Effector memory CD4-positive, alpha-beta T cell (primary cell): Measurements from ENCODE around the gene FAM163B.

ENCODE experiments used
- DNase-seq, 3 donors: peaks; one replicate each; pipeline ENCODE4 v3.0.0-alpha.2; 2020
- H3K27ac ChIP-seq: 2 replicates; pipeline ENCODE4 v1.7.0; 2013; ENCODE audit warnings: mild to moderate bottlenecking, low read length, moderate library complexity; ENCODE audit not compliant: insufficient read depth, poor library complexity, severe bottlenecking
- H3K27me3 ChIP-seq: replicated peaks from 2 replicates; pipeline ENCODE4 v1.7.0; 2013; ENCODE audit warnings: mild to moderate bottlenecking, low read length; ENCODE audit not compliant: insufficient read depth, control insufficient read depth, poor library complexity, severe bottlenecking
- H3K36me3 ChIP-seq: 2 replicates; pipeline ENCODE4 v1.7.0; 2013; ENCODE audit warnings: mild to moderate bottlenecking, low read length, moderate library complexity; ENCODE audit not compliant: control insufficient read depth, insufficient read depth
- H3K4me1 ChIP-seq: 2 replicates; pipeline ENCODE4 v1.7.0; 2013; ENCODE audit warnings: low read length, mild to moderate bottlenecking; ENCODE audit not compliant: control insufficient read depth, insufficient read depth, poor library complexity, severe bottlenecking
- H3K4me3 ChIP-seq: 2 replicates; pipeline ENCODE4 v1.7.0; 2013; ENCODE audit warnings: low read length, low read depth, mild to moderate bottlenecking; ENCODE audit not compliant: insufficient read depth, poor library complexity, severe bottlenecking
- H3K9me3 ChIP-seq: 2 replicates; pipeline ENCODE4 v1.7.0; 2013; ENCODE audit warnings: mild to moderate bottlenecking, low read length, moderate library complexity; ENCODE audit not compliant: control insufficient read depth

Gene FAM163B

DNA sequence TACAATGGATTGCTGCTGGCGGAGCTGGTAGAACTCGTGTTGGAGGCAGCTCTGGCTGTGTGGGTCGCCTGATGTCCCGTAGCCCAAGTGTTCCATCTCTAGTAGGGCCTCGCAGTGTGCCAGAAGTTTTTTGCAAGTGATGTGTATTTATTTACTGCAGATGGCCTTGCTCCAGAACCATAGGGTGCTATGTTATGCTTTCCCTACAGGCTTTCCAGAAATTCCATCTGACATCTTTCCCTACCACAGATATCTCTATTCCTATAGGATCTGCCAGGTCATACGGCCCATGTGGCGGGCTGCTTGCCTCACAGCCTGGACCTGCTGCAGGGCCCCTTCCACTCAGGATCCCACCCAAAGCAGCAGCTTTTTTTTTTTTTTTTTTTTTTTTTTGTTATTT is 57.7 kb downstream of the FAM163B start:
- no peaks in the 10 kb centered on the region for H3K4me1 ChIP-seq
- H3K9me3 ChIP-seq, result no peaks in the 10 kb centered on the region
- H3K36me3 ChIP-seq, result no peaks in the 10 kb centered on the region
- no peak for DNase-seq
- no peak overlapping the region for H3K27ac ChIP-seq
- H3K4me3 ChIP-seq, result no peak overlapping the region
- no peaks in the 10 kb centered on the region for H3K27me3 ChIP-seq

DNA sequence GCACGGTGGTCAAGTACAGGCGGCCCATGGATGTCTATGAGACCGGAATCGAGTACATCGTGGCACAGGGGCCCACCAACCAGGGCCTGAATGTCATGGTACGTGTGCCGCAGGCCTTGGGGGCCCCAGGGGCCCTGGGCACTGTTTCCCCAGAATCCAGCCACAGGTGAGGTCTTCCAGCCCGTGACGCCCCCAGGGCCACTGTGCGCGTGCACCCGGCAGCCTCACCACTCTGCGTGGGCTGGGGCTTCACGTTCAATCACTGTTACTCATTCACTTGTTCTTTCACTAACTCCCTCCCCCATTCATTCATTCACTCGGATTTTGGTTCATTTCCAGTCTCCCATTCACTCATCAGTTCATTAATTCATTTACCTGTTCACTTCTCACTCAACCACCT is 62.1 kb downstream of the FAM163B start:
- H3K27me3 ChIP-seq, result no peaks in the 10 kb centered on the region
- no peaks in the 10 kb centered on the region for H3K4me1 ChIP-seq
- H3K27ac ChIP-seq, result no peak overlapping the region
- DNase-seq, result no peak
- H3K36me3 ChIP-seq, result no peaks in the 10 kb centered on the region
- no peaks in the 10 kb centered on the region for H3K9me3 ChIP-seq
- no peak overlapping the region for H3K4me3 ChIP-seq

DNA sequence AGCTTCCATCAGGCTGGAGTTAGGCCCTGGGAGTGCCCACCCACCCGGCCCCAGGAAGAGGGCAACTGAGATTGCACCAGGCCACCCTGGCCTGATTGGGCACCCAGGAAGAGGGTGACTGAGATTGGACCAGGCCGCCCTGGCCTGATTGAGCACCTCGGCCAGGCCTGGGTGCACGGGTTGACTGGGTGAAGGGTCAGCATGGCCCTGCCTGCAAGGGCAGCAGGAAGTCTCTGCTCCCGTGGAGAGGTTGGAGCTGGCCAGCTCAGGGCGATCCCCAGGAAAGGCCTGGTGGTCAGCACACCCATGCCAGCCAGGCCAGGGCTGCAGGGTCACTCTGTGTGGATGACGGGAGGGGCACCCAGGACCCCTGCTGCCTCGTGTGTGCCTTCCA is 62.9 kb downstream of the FAM163B start:
- DNase-seq, result no peak
- Histone ChIP-seq H3K27me3 (no peaks in the 10 kb centered on the region), H3K27ac (no peak overlapping the region), H3K9me3 (no peaks in the 10 kb centered on the region), H3K36me3 (no peaks in the 10 kb centered on the region), H3K4me3 (no peak overlapping the region), H3K4me1 (no peaks in the 10 kb centered on the region)

DNA sequence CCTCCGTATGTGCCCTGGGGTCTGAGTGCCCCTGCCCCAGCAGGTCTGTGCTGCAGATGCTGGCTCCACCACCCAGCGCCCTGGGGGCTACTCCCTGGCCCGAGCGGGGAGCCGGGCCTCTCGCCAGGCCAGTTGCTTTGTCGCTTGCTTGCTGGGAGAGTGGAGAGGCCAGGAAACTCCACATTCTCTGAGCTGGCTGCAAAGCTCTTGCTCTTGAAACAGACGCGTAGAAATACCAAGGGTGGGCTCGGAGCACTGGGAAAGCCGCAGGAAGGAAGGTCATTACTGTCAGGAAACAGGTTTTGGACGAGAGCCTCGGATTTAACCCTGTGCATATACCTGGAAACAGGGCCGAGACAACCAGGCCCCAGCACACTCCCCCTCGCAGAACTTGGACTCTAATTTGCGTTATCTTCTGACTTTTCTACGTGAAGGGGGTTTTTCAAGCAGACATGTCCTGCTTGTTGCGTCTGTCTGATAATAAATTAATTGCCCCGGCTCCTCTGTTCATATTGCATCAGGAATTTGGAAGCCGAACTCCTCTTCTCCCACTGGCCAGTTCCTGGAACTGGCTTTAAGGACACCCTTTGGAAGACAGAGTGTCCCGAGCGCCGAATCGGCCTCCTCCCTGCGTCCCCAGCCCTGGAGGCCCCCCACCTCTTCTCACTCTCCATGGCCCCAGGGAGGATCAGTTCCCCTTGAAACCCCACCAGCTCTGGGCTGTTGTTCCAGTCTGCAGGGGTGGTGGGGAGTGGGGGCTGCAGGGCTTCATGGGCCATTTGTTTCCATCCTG is 63.5 kb downstream of the FAM163B start:
- Histone ChIP-seq H3K27me3 (no peaks in the 10 kb centered on the region), H3K27ac (no peak overlapping the region), H3K9me3 (no peaks in the 10 kb centered on the region), H3K4me3 (no peak overlapping the region), H3K4me1 (no peaks in the 10 kb centered on the region), H3K36me3 (no peaks in the 10 kb centered on the region)
- DNase-seq, result no peak

DNA sequence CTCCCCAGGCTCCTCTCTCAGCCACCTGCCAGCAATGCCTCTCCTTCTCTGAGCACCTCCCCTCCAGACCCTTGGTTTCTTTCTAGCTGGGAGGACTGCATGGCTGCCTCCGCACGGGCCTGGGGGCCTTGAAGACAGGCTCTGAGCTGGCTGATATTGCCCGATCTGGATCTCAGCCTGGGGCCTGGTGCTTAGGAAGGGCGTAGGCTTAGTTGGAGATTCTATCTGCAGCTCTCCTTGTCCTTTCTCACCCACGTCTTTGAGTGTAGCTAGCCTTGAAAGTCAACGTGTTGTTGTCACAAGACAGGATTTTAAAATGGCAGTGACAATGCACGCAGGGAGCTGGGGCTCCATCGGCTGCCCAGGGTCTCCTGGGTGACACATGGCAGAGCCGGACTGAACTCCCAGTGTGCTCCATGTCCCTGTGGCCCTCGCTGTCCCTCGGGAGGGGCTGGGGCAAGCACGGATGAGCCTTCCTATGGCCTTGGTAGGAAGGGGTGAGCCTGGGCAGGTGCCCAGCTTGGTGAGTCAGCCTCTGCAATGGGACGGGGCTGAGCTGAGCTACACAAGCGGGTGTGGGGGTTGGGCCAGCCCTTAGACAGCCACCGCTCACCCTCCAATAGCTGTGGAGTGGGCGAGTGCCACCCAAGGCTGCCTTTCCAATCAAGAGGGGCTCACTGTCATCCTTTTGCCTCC is 65.3 kb downstream of the FAM163B start:
- Histone ChIP-seq H3K27me3 (no peaks in the 10 kb centered on the region), H3K27ac (no peak overlapping the region), H3K36me3 (no peaks in the 10 kb centered on the region), H3K9me3 (no peaks in the 10 kb centered on the region), H3K4me1 (no peaks in the 10 kb centered on the region), H3K4me3 (no peak overlapping the region)
- no peak for DNase-seq

DNA sequence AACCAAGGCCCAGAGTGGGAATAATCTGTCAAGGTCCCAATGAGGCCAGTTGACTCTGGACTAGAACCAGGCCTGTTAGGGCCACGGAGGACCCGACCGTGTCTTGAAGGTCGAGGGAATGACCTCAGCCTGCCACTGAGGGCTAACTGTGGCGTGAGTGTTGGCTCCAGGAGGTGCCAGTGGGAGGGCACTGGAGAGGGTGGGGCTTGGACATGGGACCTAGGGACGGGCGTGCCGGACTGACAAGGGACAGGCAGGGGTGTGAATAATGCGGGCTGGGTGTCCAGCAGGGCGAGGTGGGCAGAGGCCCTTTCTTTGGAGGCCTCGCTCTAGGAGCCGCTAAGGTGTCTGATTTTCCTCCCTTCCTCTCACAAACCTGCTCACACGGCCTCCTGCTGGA is 67.2 kb downstream of the FAM163B start:
- H3K9me3 ChIP-seq, result no peaks in the 10 kb centered on the region
- no peak overlapping the region for H3K27ac ChIP-seq
- DNase-seq, result no peak
- H3K36me3 ChIP-seq, result no peaks in the 10 kb centered on the region
- no peaks in the 10 kb centered on the region for H3K27me3 ChIP-seq
- no peaks in the 10 kb centered on the region for H3K4me1 ChIP-seq
- no peak overlapping the region for H3K4me3 ChIP-seq

DNA sequence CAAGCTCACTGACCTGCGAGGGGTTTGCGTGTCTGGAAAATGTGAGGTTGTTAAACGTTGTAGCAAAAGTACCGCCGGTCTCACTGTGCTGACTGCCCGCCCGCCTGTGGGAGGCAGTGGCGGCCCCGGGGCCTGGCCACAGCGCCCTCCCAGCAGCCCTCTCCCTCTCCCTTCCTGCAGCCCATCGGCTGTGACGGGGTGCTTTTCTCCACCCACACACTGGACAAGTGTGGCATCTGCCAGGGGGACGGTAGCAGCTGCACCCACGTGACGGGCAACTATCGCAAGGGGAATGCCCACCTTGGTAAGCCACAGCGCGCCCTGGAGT is 68.5 kb downstream of the FAM163B start:
- no peaks in the 10 kb centered on the region for H3K9me3 ChIP-seq
- no peak overlapping the region for H3K4me3 ChIP-seq
- H3K27me3 ChIP-seq, result no peaks in the 10 kb centered on the region
- H3K4me1 ChIP-seq, result no peaks in the 10 kb centered on the region
- DNase-seq, result no peak
- H3K27ac ChIP-seq, result no peak overlapping the region
- no peaks in the 10 kb centered on the region for H3K36me3 ChIP-seq

DNA sequence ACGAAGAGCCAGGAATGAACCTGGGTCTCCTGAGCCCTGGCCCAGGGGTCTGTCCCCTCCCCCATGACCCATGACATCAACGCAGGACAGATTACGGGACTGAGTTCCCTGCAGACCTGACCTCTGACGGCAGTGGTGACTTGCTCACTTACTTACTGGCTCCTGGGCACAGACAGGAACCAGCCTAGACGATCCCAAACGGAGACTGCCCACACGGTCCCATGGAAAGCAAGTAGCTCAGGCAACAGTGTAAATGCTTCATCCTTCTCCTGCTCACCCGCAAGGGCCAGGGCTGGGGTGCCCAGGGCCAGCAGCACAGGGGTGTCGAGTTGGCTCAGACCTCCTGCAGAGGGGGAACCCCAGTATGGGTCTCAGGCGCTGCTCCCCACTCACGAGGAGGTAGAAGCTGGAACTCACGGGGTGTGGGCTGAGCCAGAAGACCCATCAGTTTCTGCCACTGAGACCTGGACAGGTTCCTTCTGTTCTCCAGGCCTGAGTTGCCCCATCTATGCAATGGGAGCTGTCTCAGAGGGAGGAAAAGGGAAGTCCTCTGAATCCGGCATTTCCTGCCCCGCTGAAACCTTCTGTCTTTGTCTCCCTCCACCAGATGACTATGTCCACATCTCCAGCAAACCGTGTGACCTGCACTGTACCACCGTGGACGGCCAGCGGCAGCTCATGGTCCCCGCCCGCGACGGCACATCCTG is 69.0 kb downstream of the FAM163B start:
- no peak for DNase-seq
- Histone ChIP-seq H3K36me3 (no peaks in the 10 kb centered on the region), H3K4me3 (no peak overlapping the region), H3K9me3 (no peaks in the 10 kb centered on the region), H3K4me1 (no peaks in the 10 kb centered on the region), H3K27me3 (no peaks in the 10 kb centered on the region), H3K27ac (no peak overlapping the region)

DNA sequence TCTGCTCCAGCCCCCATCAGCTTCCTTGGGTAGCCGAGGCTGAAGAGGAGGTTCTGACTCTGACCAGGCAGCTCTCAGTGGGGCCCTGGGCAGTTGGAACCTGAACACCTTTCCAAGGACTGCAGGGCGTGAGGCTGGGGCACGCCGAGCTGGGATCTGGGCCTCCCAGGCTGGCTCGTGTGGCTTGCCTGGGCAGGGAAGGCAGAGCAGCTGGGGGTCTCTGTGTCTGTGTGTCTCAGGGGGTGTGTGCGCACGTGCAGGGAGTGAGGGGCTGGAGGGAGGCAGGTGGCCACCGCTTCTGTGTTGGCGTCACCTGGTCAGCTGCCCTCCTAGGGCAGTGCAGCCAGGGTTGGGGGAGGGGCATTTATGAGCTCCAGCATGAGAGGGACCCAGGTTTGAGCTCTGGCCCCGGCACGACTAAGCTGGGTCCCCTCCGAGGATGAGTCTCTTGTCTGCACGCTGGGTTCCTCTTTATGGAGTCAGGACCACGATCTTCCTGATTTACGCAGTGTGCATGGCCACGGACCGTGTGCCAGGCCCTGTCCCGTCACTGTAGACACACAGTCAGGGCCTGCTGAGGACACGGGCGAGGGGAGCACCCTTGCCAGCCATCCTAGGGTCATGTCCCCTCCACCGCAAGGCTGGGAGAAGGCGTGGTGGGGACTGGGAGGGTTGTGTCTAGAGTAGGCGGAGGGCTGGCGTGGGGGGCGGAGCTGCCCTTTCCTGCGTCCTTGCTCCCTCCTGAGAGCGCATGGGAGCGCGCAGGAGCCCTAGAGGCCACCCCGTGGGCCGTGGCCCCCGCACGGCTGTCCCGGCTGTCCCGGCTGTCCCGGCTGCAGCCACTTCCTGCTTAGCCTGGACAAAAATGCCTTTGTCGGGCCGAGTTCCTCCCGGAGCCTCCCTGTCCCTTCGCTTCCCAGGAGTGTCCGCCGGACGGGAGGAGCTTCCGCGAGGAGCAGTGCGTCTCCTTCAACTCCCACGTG is 70.0 kb downstream of the FAM163B start:
- Histone ChIP-seq H3K4me3 (no peak overlapping the region), H3K36me3 (no peaks in the 10 kb centered on the region), H3K27ac (no peak overlapping the region), H3K4me1 (no peaks in the 10 kb centered on the region), H3K27me3 (peaks cover 7% of the 10 kb centered on the region), H3K9me3 (no peaks in the 10 kb centered on the region)
- DNase-seq, result no peak
